ENCODE results near the gene DOCK10.

GRCh38 chr2:224841910-224842309 lies 200.4 kb downstream of the DOCK10 start:
- TF ChIP-seq EZH2 (IDR thresholded peaks at IDR 0.05; ENCODE audit: low read length, missing control alignments) (no peak), CTCF (conservative IDR thresholded peaks at IDR 0.05 in 1 of 2, IDR thresholded peaks at IDR 0.05 in 1 of 2; ENCODE audit: low read depth in 1 of 2, low read length in 2 of 2) (no peak)
